ENCODE results near the gene VCPKMT.

Gene VCPKMT

DNA sequence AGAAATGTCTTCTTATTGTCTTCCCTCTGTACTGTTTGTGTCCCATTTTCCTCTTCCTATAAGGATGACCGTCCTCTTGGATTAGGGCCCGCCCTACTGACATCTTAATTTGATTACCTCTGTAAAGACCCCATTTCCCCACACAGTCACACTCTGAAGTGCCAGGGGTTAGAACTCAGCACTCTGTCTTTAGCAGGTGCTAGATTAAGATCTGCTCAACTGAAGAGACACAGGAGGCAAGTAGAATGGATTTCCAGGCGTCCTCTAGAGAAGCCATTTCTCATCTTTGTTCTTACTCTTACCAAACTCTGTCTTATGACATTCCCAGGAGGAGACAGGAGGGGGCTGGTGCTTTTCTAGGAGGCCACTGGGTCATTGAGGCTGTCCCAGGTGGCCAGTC, 50.8 kb downstream of the VCPKMT start:
- no peak for DNase-seq (ENCODE audit: low spot score)

GRCh38 chr14:50064993-50065392, 51.4 kb downstream of the VCPKMT start:
- no peak for DNase-seq (ENCODE audit: low spot score)

GRCh38 chr14:50063876-50064420, 52.4 kb downstream of the VCPKMT start:
- no peak for DNase-seq (ENCODE audit: low spot score)

GRCh38 chr14:50062438-50063085, 53.8 kb downstream of the VCPKMT start:
- no peak for DNase-seq (ENCODE audit: low spot score)

- no peak for DNase-seq (ENCODE audit: low spot score)
These were observed 54.5 kb downstream of the VCPKMT start for GRCh38 chr14:50061664-50062437.

GRCh38 chr14:50060871-50061663, 55.3 kb downstream of the VCPKMT start:
- DNase-seq (ENCODE audit: low spot score), result peak; percentile 50

DNA sequence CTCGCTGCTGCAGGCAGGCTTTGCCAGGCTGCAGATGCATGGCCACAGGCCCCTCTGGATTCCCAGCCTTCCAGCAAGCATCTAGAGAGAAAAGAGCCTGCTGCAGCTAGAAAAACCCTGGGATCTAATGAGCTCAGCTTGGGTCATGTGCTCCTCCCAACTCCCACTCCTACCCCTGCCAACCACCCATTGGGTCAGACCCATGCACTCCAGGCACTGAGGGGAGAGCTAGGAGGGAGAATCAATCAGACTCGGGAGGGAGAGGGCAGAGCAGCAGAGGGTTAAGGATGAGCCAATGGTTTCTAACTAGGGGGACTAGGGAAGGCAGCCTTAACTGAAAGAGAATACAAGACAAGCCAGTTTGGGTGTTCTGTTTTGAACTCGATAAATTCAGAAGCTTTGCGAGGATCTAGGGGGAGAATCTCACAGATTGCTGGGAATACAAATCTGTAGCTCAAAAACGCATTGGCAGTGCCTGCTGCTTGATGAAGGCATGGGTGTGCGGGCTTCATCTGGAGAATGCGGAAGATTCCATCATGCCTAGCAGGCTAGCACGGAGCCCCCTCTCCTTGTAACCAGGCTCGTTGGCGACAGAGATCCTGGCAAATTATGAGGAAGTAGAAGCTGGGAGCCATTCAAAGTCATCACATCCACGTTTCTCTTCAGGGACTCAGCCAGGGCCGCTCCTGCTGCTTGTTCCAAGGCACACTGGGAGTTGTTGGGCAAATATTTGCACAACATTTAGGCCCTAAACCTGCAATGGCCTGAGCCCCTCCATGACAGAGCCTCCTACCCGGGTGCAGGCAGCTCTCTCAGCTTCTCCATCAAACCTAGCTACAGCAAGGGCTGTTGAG, 56.4 kb downstream of the VCPKMT start:
- no peak for DNase-seq (ENCODE audit: low spot score)

Measured in iPS-NIHi11 (cell line).